ENCODE measurements around the gene LAMC3.

LAMC3 gene

GRCh38 chr9:131076347-131077195 lies 67.6 kb downstream of the LAMC3 start:
- DNase-seq (ENCODE audit: low spot score): no peak

- no peak for DNase-seq (ENCODE audit: low spot score)
These were observed 69.7 kb downstream of the LAMC3 start for GRCh38 chr9:131078427-131079366.

- no peak for DNase-seq (ENCODE audit: low spot score)
These were observed 71.6 kb downstream of the LAMC3 start for GRCh38 chr9:131080589-131080988.

GRCh38 chr9:131081868-131082267 lies 72.9 kb downstream of the LAMC3 start:
- no peak for DNase-seq (ENCODE audit: low spot score)

- no peak for DNase-seq (ENCODE audit: low spot score)
These were observed 74.0 kb downstream of the LAMC3 start for GRCh38 chr9:131082774-131083512.

GRCh38 chr9:131084661-131085369 lies 75.8 kb downstream of the LAMC3 start:
- no peak for DNase-seq (ENCODE audit: low spot score)

GRCh38 chr9:131085370-131086122 lies 76.6 kb downstream of the LAMC3 start:
- no peak for DNase-seq (ENCODE audit: low spot score)

- no peak for DNase-seq (ENCODE audit: low spot score)
These were observed 78.5 kb downstream of the LAMC3 start for GRCh38 chr9:131087354-131087893.

GRCh38 chr9:131090025-131090787 lies 81.2 kb downstream of the LAMC3 start:
- no peak for DNase-seq (ENCODE audit: low spot score)

GRCh38 chr9:131091352-131091992 lies 82.5 kb downstream of the LAMC3 start:
- no peak for DNase-seq (ENCODE audit: low spot score)

- DNase-seq (ENCODE audit: low spot score): no peak
These were observed 83.1 kb downstream of the LAMC3 start for GRCh38 chr9:131092030-131092429.

- no peak for DNase-seq (ENCODE audit: low spot score)
These were observed 83.8 kb downstream of the LAMC3 start for GRCh38 chr9:131092548-131093440.

- DNase-seq (ENCODE audit: low spot score): no peak
These were observed 85.0 kb downstream of the LAMC3 start for GRCh38 chr9:131094015-131094414.

- no peak for DNase-seq (ENCODE audit: low spot score)
These were observed 85.6 kb downstream of the LAMC3 start for GRCh38 chr9:131094622-131095021.

GRCh38 chr9:131095666-131096268 lies 86.8 kb downstream of the LAMC3 start:
- DNase-seq (ENCODE audit: low spot score): no peak

GRCh38 chr9:131096269-131097125 lies 87.5 kb downstream of the LAMC3 start, which contains the start of gene AIF1L:
AIF1L (plus strand) TSS chr9:131096531; CDS start chr9:131096630, 99 bp downstream.
- no peak for DNase-seq (ENCODE audit: low spot score)

Measured in left forelimb (tissue), 1 donor.